GM12801 (cell line): Measurements from ENCODE around the gene ROM1.

Experiments
- TF ChIP-seq, protein P1 (sequence below): IDR thresholded peaks from one replicate; pipeline ENCODE4 v1.5.1; 2011; ENCODE audit warnings: control low read depth; ENCODE audit not compliant: insufficient read length; ENCODE audit errors: extremely low read depth

ROM1 gene

DNA sequence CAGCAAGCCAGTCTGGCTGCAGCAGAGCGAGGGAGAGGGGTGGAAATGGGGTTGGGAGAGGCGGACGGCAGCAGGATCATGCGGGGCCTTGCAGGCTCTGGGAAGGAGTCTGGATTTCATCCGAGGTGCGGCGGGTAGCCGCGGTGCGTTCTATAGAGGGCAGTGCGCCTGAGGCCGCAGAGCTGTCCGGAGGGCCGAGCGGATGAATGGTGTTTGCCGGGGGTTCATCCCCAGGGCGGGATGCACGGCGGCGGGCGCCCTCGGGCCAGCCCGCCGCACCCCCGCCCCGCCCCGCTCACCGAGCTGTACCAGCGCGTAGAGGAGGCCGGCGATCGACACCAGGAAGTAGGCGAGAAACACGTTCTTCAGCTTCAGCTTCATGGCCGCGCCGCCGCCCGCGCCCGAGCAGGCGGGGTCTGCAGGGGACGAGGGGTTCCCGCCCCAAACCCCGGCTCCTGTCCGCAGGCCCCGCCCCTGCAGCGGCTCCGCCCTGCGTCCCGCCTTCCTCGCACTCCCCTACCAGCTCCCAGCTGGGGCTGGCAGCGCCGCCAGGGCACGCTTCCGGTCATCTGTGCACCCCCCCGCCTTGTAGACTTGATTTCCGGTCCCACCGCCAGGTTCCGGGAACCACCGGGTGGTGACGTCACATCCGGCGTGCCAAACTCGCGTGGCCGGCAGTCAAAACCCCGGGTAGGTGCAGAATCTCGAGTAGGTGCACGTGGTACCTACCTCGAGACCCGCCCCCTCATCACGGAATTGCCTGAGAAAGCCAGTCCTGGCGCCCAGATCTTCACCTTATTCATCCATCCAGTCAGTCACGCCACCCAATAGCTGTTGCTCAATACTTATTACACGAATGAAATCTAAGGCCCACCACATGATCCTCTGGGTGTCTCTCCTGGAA is 8.8 kb downstream of the ROM1 start, which contains the start of gene B3GAT3:
Gene B3GAT3, minus strand, starts transcription at position 420 of the 904 bp plus-strand sequence. Its CDS starts 39 bp downstream, at position 381.
- TF ChIP-seq, protein P1, sequence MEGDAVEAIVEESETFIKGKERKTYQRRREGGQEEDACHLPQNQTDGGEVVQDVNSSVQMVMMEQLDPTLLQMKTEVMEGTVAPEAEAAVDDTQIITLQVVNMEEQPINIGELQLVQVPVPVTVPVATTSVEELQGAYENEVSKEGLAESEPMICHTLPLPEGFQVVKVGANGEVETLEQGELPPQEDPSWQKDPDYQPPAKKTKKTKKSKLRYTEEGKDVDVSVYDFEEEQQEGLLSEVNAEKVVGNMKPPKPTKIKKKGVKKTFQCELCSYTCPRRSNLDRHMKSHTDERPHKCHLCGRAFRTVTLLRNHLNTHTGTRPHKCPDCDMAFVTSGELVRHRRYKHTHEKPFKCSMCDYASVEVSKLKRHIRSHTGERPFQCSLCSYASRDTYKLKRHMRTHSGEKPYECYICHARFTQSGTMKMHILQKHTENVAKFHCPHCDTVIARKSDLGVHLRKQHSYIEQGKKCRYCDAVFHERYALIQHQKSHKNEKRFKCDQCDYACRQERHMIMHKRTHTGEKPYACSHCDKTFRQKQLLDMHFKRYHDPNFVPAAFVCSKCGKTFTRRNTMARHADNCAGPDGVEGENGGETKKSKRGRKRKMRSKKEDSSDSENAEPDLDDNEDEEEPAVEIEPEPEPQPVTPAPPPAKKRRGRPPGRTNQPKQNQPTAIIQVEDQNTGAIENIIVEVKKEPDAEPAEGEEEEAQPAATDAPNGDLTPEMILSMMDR, result no peak

DNA sequence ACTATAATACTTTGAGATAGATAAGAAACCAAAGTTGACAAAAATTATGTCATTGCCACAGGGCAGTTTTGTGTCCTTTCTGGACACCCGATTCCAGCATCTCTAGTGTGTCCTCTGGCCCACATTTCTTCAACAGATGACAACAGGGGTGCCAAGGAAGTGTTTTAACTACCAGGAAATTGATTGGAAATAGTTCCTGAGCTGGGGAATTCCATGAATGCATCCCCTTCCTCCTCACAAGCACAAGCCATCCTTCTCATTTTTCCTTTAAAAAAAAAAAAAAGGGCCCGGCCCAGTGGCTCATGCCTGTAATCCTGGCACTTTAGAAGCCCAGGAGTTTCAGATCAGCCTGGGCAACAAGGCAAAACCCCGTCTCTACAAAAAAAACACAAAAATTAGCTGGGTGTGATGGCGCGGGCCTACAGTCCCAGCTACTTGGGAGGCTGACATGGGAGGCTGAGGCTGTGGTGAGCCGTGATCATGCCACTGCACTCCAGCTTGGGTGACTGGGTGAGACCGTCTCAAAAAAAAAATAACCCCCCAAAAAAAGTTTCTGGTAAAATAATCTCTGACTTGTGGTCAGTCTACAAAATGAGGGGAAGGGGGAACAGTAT is 9.5 kb downstream of the ROM1 start:
- TF ChIP-seq, protein P1, result no peak

DNA sequence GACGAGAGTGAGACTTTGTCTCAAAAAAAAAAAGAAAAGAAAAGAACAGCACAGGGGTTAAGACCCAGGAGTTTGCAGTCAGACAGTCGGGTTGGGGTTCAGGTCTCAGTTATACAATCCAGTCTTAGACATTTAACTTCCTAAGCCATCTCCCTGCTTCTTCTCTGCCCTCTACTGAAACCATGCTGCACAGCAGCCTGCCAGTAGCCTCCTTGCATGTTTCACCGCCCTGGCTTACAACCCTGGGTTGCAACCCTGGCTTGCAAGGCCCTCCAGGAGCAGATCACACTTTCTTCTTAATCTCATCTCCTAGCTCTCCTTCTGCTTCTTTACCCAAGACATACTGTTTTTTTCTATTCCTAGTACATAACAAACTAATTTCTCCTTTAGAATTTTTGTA is 14.7 kb downstream of the ROM1 start:
- TF ChIP-seq, protein P1, result no peak

DNA sequence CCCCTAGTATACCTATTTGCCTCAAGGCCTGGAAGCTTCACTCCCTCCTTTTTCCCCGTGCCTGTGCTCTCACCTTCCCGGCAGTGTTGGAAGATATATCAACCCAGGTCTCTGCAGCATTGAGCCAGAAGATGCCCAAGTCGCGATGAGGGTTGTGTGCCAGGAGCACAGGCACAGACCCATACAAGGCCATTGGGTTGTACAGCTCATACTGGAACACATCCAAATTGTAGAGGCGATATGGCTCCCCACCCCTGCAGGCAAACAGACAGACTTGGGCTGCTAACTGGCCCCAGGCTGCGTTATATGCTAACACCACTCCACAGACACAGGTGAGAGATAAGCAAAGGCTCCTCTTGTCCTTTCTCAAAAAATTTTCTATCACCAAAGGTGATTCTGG is 19.4 kb downstream of the ROM1 start:
- TF ChIP-seq, protein P1, result no peak

DNA sequence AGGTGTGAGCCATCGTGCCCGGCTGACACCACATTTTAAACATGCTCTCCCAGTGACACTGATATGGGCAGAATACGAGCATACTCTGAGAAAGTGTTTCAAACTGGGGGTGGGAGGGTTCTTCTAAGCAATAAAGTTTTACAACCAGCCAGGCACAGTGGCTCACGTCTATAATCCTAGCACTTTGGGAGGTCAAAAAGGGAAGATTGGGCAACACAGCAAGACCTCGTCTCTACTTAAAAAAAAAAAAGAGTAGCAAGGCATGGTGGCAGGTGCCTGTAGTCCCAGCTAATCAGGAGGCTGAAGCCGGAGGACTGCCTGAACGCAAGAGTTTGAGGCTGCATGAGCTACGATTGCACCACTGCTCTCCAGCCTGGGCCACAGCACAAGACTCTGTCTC is 31.2 kb downstream of the ROM1 start:
- TF ChIP-seq, protein P1, result no peak

DNA sequence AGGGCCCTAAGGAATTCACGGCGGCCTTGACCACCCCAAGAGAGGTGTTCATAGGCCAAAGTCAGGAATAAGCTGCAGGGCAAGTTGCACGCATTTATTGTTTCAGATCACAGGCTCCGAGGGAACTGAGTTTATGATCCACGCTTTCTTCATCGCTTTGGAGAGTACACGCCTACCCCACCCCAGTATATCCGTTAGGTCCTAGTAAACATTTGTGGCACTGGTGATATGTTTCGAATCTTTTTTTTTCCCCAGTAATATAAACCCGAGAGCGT is 32.6 kb downstream of the ROM1 start:
- TF ChIP-seq, protein P1, result no peak

DNA sequence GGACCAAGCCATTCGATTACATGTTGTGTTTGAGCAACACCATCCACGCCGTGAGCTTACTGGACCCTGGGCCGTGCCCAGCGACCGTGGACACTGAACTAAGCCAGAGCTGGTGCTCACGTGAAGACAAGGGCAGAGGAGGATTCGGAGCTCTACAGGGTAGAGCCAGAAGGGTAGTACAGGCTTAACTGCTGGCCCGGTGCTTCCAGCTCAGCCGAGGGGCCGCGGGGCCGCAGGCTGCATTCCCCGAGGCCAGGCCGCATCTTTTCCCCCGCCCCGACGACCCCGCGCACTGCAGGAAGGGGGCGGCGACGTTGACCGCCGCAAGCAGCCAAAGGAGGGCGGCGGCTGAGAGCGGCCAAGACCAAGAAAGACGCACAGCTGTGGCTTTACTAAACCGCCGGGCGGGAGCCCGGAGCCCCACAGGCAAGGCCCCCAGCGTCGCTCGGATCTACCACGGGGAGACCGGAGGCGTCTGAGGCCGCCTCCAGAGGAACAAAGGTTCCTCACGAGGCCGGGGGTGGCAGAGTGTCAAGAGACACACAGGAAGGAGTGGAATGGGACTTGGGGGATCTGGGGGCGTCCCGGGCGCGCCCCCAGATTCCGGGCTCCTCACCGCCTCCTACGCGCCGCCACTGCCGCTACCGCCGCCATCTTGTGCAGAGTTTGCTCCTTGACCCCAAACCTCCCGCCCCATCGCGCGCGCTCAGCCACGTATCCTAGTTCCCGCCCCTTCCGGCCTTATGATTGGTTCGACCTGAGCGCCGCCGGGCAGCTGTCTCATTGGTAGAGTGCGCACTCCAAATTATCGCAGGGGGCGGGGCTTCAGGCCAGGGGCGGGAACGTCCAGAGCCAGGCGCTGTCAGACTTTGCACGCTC is 33.1 kb downstream of the ROM1 start, which contains the start of gene GANAB:
Gene GANAB, minus strand, starts transcription at position 668 of the 879 bp plus-strand sequence. Its CDS starts 14 bp downstream, at position 654.
- TF ChIP-seq, protein P1, result no peak
